Endothelial cell of umbilical vein (primary cell): Measurements from ENCODE around the gene MAMDC2. TPM values are rescaled to one million over a fixed set of nuclear protein-coding genes. Genes with fewer than 3 reads are reported as not detected.

Experiments used
- BruUV-seq: library from RNA; stranded (reverse); fragments of 400-500 nt; replicated peaks from 2 replicates; lab custom pipeline; 2021; lab: Mats Ljungman, UMichigan
- CTCF ChIA-PET: fragments of 300-600, 350-600 bp; sonication (Branson Sonifier 250); formaldehyde crosslinking; loops from one replicate; lab custom pipeline; 2021; ENCODE audit warnings: antibody characterized with exemption, inconsistent platforms; lab: Charles Lee
- POLR2A ChIA-PET: fragments of 300-600, 350-600 bp; sonication (Branson Sonifier 250); formaldehyde crosslinking; loops from one replicate; lab custom pipeline; 2021; ENCODE audit warnings: antibody characterized with exemption, inconsistent platforms; lab: Charles Lee
- DNase-seq: peaks from one replicate; pipeline ENCODE4 v3.0.0-alpha.2; 2011; ENCODE audit warnings: low read depth, low spot score
- FAIRE-seq: peaks from 2 replicates; lab custom pipeline; 2011; peaks lifted over from hg19 to GRCh38; lab: Jason Lieb, UNC
- H2AFZ ChIP-seq: 2 replicates; pipeline ENCODE4 v1.6.0; 2012; ENCODE audit warnings: low read depth, low read length, control low read depth, inconsistent platforms
- H3K27ac ChIP-seq: 2 replicates; pipeline ENCODE4 v1.5.1; 2011; ENCODE audit warnings: low read depth, mild to moderate bottlenecking, control low read depth, low read length, moderate library complexity; ENCODE audit not compliant: insufficient read depth
- H3K27me3 ChIP-seq, 2 experiments: 2 replicates each; pipeline versions ENCODE4 v1.6.0 to v1.6.1; 2011; ENCODE audit warnings: low read length in 2 of 2, mixed read lengths in 1 of 2; ENCODE audit not compliant: control insufficient read depth in 2 of 2, insufficient read depth in 2 of 2
- H3K36me3 ChIP-seq, 2 experiments: 2 replicates in 1 of 2; 3 replicates in 1 of 2; pipeline ENCODE4 v1.5.1; 2011; ENCODE audit warnings: low read length in 2 of 2, mild to moderate bottlenecking in 1 of 2, moderate library complexity in 1 of 2; ENCODE audit not compliant: control insufficient read depth in 2 of 2, insufficient read depth in 2 of 2; ENCODE audit errors: extremely low read depth in 1 of 2
- H3K4me1 ChIP-seq: 3 replicates; pipeline ENCODE4 v1.5.1; 2011; ENCODE audit warnings: mild to moderate bottlenecking, low read length; ENCODE audit not compliant: control insufficient read depth, insufficient read depth; ENCODE audit errors: extremely low read depth
- H3K4me2 ChIP-seq: 2 replicates; pipeline ENCODE4 v1.6.1; 2011; ENCODE audit warnings: low read length, control low read depth, mixed read lengths; ENCODE audit not compliant: insufficient read depth
- H3K4me3 ChIP-seq, 3 experiments: fragments of 200-600 bp in 1 of 3; sonication (generic), shearing (Covaris generic) in 1 of 3; replicated peaks in 1 of 3; 2 replicates each; pipeline ENCODE4 v1.5.1; 2011 to 2016; ENCODE audit warnings: control low read depth in 3 of 3, low read length in 3 of 3, mild to moderate bottlenecking in 2 of 3, inconsistent platforms in 1 of 3, low read depth in 1 of 3, moderate library complexity in 1 of 3; ENCODE audit not compliant: insufficient read depth in 1 of 3
- H3K79me2 ChIP-seq: 2 replicates; pipeline ENCODE4 v1.6.0; 2012; ENCODE audit warnings: low read length, inconsistent platforms; ENCODE audit not compliant: control insufficient read depth, insufficient read depth
- H3K9ac ChIP-seq: replicated peaks from 2 replicates; pipeline ENCODE3; 2011; ENCODE audit warnings: low read length, control low read depth; ENCODE audit not compliant: insufficient read depth; ENCODE audit errors: extremely low read depth
- H3K9me1 ChIP-seq: replicated peaks from 3 replicates; pipeline ENCODE4 v1.6.0; 2011; ENCODE audit warnings: mild to moderate bottlenecking, low read length; ENCODE audit not compliant: control insufficient read depth, insufficient read depth; ENCODE audit errors: extremely low read depth
- H3K9me3 ChIP-seq: replicated peaks from 2 replicates; pipeline ENCODE4 v1.5.1; 2012; ENCODE audit warnings: low read length, inconsistent platforms; ENCODE audit not compliant: control insufficient read depth, insufficient read depth
- H4K20me1 ChIP-seq: replicated peaks from 2 replicates; pipeline ENCODE3; 2011; ENCODE audit warnings: mild to moderate bottlenecking, low read length; ENCODE audit not compliant: control insufficient read depth, insufficient read depth; ENCODE audit errors: extremely low read depth
- CTCF ChIP-seq, 2 donors: IDR thresholded peaks; 1 replicate in 1 of 2; 2 replicates in 1 of 2; pipeline ENCODE4 v1.5.1; 2011; ENCODE audit warnings: low read length in 2 of 2, mild to moderate bottlenecking in 2 of 2, moderate library complexity in 2 of 2, control low read depth in 1 of 2, inconsistent platforms in 1 of 2, low read depth in 1 of 2; ENCODE audit not compliant: insufficient read depth in 1 of 2; ENCODE audit errors: extremely low read depth in 1 of 2
- EZH2 ChIP-seq: IDR thresholded peaks from 2 replicates; pipeline ENCODE4 v1.6.1; 2012; ENCODE audit warnings: borderline replicate concordance, low read depth, mild to moderate bottlenecking, moderate library complexity, low read length, inconsistent platforms; ENCODE audit not compliant: severe bottlenecking
- FOS ChIP-seq: IDR thresholded peaks from 2 replicates; pipeline ENCODE4 v1.6.1; 2011; ENCODE audit warnings: mild to moderate bottlenecking, low read length, moderate library complexity, borderline replicate concordance; ENCODE audit not compliant: insufficient read depth
- GATA2 ChIP-seq: IDR thresholded peaks from 2 replicates; pipeline ENCODE4 v1.7.0; 2011; ENCODE audit warnings: low read depth, mild to moderate bottlenecking, moderate library complexity, mixed read lengths, low read length; ENCODE audit not compliant: insufficient read length, insufficient read depth
- JUN ChIP-seq: IDR thresholded peaks from 2 replicates; pipeline ENCODE4 v1.6.1; 2011; ENCODE audit warnings: borderline replicate concordance, low read depth; ENCODE audit not compliant: insufficient read length, insufficient read depth
- MAX ChIP-seq: IDR thresholded peaks from 2 replicates; pipeline ENCODE4 v1.6.1; 2011; ENCODE audit not compliant: insufficient read depth, insufficient read length
- MYC ChIP-seq: IDR thresholded peaks from one replicate; pipeline ENCODE4 v1.6.1; 2011; ENCODE audit warnings: mild to moderate bottlenecking, low read depth, low read length
- POLR2A ChIP-seq: IDR thresholded peaks from 2 replicates; pipeline ENCODE4 v1.6.1; 2012; ENCODE audit warnings: low read depth, mild to moderate bottlenecking, control low read depth, low read length
- POLR2AphosphoS5 ChIP-seq: IDR thresholded peaks from 2 replicates; pipeline ENCODE4 v1.6.1; 2012; ENCODE audit warnings: low read depth, mild to moderate bottlenecking, control low read depth, low read length, moderate library complexity; ENCODE audit not compliant: insufficient read depth
- dilution Hi-C: fragments of 300-500 bp; cut with MboI; formaldehyde crosslinking; loops from one replicate; pipeline ENCODE4 v1.15.0; 2019; ENCODE audit warnings: low sequenced_read_pairs; ENCODE audit not compliant: extremely low pct_ligation_motif_present
- intact Hi-C: fragments of 100-400 bp; cut with micrococcal nuclease; formaldehyde crosslinking; loops from one replicate; pipeline ENCODE4 v1.10.0; 2022
- polyA plus RNA-seq, 4 experiments: library from polyadenylated mRNA; depleted of rRNA in 3 of 4; stranded (reverse) in 3 of 4; unstranded in 1 of 4; fragments of >200 nt; gene quantifications; 2 replicates each; pipeline versions ENCODE4 v1.2.1 to v1.2.3, GENCODE V29; 2011 to 2012; ENCODE audit warnings: missing spikeins in 1 of 4
- total RNA-seq: library from RNA; stranded (reverse); gene quantifications from 2 replicates; pipeline ENCODE4 v1.2.3, GENCODE V29; 2021

Gene MAMDC2
- total and polyA plus RNA-seq, 2 donors (not counting 3 experiments of a cell fraction or from before 2014, with no cell fraction given), result 0.60 to 1.1 TPM

GRCh38 chr9:70228118-70228517 is 184.5 kb downstream of the MAMDC2 start:
- no peak overlapping the region for H3K27ac ChIP-seq
- no peak overlapping the region for H2AFZ ChIP-seq
- no peaks in the 10 kb centered on the region for H3K79me2 ChIP-seq
- no peaks in the 10 kb centered on the region for H3K9me3 ChIP-seq
- no peaks in the 10 kb centered on the region for H3K27me3 ChIP-seq
- POLR2A ChIA-PET, result no interaction called here
- TF ChIP-seq FOS, result no peak
- no peak for TF ChIP-seq MAX
- no peak for TF ChIP-seq CTCF (IDR thresholded peaks at IDR 0.05; ENCODE audit: extremely low read depth in 1 of 2, insufficient read depth in 1 of 2, low read depth in 1 of 2, low read length in 2 of 2)
- no peak for TF ChIP-seq POLR2A
- TF ChIP-seq POLR2AphosphoS5, result no peak
- no peak for TF ChIP-seq JUN
- no peak for TF ChIP-seq MYC
- TF ChIP-seq EZH2, result no peak
- no peak for TF ChIP-seq GATA2
- no peak overlapping the region for H3K4me2 ChIP-seq
- BruUV-seq, result no TSS peak
- intact Hi-C loops (loop anchor here (5.0 to 10.0 kb wide), 3 partner anchors 93 to 283 kb away; no protein-coding TSS in a partner anchor), dilution Hi-C loops (no loop called here)
- no peaks in the 10 kb centered on the region for H3K4me1 ChIP-seq
- no peak overlapping the region for H3K4me3 ChIP-seq
- FAIRE-seq, result no peak
- H4K20me1 ChIP-seq, result no peaks in the 10 kb centered on the region
- H3K36me3 ChIP-seq, result no peaks in the 10 kb centered on the region
- H3K9ac ChIP-seq, result no peak overlapping the region
- no peak for DNase-seq
- no peaks in the 10 kb centered on the region for H3K9me1 ChIP-seq
- CTCF ChIA-PET, result interaction anchor here (1.1 to 4.5 kb wide), 4 partner anchors 107 to 297 kb away, joined by 3 to 38 read pairs (median 6); no protein-coding TSS in a partner anchor
